ENCODE results near the gene CAP2.
"Not testable (repeated sequence)": the region's sequence is repeated elsewhere in the genome, so short reads cannot be mapped to it uniquely, and the experiment has no call there.

The CAP2 gene

DNA sequence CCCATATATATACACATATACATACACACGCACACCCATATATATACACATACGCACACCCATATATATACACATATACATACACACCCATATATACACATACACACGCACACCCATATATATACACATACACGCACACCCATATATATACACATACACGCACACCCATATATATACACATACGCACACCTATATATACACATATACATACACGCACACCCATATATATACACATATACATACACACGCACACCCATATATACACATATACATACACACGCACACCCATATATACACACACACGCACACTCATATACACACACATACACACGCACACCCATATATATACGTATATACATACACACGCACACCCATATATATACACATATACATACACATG lies 193.2 kb downstream of the CAP2 start:
- not testable (repeated sequence) for DNase-seq

DNA sequence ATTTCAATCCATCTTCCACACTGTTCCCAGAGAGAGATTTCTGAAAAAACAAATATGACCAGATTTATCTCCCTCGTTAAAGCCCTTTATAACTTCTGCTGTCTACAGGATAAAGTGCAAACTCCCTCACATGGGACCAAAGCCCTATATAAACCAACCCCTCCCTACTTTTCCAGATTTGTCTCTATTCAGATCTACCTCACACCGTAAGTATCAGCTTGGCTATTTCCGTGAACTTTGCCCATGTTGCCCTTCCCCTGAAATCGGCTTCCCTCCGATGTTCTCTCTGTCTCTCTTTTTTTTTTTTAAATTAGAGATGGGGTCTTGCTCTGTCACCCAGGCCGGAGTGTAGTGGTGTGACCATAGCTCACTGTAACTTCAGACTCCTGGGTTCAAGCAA lies 194.6 kb downstream of the CAP2 start:
- no peak for DNase-seq

DNA sequence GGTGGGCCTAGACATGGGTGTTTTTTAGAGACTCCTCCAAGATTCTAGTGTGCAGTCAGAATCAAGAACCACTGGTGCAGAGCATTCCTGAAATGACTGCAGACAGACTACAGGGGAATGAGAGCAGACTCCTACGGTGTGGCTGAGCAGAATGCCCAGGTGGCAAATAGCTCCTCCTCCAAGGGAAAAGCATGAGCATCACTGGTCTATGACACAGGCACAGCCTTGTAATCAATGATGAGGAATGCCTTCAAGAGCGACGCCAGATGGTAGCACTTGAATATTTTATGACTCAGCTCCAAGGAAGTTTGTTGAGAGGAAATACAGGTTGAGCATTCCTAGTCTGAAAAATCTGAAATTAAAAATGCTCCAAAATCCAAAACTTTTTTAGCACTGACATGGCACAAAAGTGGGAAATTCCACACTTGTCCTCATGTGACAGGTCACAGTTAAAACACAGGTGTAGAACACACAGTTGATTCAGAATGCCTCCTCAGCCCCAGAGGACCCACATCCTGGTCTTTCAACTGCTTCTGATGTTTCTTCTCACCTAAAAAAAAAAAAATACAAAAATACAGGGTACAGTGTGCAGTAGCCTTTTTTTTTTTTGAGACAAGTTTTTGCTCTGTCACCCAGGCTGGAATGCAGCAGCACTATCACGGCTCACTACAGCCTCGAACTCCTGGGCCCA lies 196.2 kb downstream of the CAP2 start:
- DNase-seq, result no peak

DNA sequence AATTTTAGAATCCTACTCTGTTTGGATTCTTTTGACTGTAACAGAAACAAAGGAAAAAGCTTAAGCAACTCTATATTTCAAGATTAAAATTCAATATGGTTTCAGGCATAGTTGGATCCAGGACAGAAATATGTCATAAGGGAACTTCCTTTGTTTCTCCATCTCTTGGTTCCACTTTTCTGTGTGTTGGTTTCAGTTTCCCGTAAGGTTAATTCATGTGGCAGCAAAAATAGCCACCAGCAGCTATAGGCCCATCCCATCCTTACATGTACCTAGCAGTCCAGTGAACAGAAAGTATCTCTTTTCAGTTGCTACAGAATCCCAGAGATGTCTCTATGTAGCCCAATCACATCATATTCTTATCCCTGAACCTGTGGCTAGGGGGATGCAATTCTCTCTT lies 197.9 kb downstream of the CAP2 start:
- no peak for DNase-seq

DNA sequence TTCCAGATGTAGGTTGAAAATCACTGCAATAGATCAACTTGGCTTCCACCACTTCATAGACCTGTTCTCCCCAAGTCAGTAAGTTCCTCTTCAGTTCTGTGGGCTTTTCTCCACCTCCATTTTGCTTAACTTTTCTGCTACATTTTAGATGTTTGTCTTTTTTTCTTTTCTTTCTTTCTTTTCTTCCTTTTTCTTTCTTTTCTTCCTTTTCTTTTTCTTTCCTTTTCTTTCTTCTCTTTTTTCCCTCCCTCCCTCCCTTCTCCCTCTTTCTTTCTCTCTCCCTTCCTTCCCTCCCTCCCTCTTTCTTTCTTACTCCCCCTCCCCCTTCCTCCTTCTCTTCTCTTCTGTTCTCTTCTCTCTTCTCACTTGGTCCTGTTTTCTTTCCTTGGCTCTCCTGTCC lies 199.9 kb downstream of the CAP2 start:
- DNase-seq, result no peak

DNA sequence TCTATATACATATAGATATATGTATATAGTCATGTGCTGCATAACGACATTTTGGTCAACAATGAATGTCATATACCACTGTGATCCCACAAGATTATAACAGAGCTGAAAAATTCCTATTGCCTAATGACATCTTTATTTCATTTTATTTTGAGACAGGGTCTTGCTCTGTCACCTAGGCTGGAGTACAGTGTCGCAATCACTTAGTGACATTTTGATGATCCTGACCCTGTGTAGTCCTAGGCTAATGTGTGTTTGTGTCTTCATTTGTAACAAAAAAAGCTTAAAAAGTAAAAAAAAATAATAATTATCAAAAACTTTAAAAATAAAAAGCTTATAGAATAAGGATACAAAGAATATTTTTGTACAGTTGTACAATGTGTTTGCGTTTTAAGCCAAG lies 202.7 kb downstream of the CAP2 start:
- DNase-seq, result no peak

DNA sequence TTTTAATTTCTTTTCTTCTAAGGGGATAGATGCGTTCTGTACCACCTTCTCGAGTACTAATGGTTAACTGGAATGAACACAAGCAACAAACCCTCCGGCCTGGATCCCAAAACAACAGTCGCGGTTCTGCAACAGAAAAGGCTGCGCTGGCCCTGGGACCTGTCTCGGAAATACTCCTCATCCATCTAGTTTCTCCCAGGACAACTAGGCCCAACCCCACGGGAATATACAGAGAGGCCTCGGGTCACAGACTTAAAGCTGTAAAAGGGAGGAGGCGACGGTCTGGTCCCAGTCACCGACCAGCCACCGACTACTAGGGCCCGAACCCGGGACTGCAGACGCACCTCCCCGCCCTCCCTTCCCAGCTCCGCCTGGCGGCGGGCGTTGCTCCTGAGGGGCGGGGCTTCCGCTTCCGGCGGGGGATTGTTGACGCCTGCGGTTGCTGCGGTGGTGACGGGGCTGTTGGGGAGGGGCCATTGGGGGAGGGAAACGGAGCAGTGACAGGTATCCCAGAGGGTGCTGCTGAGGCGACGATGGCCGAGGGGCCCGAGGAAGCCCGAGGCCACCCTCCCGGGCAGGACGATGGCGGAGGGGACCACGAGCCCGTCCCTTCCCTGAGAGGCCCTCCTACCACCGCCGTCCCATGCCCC lies 206.6 kb downstream of the CAP2 start, which contains the start of gene FAM8A1:
FAM8A1 (plus strand) TSS at position 426 of the 650 bp plus-strand sequence; CDS start at position 534, 108 bp downstream.
- peak; percentile 97 for DNase-seq

DNA sequence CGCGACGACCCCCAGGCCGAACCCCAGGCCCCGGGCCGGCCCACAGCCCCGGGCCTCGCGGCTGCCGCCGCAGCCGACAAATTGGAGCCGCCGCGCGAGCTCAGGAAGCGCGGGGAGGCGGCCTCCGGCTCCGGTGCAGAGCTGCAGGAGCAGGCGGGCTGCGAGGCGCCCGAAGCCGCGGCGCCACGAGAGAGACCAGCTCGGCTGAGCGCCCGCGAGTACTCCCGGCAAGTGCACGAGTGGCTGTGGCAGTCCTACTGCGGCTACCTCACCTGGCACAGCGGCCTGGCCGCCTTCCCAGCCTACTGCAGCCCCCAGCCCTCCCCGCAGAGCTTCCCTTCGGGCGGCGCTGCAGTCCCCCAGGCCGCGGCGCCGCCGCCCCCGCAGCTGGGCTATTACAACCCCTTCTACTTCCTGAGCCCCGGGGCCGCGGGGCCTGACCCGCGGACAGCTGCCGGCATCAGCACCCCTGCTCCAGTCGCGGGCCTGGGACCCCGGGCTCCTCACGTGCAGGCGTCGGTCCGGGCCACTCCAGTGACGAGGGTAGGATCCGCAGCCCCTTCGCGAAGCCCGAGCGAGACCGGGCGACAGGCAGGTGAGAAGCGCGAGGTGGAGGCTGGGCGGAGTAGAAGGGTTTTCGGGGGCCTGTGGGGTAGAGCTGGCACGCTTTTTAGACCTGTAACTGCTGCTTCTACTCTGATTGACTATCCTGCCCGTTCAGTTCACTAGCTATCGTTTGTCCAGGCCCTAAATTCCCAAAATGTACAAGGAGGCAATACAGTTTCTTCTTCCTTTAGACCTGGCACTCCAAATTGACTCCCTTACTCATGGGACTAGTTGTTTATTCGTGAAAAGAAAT lies 207.4 kb downstream of the CAP2 start:
- DNase-seq, result peak; percentile 43

DNA sequence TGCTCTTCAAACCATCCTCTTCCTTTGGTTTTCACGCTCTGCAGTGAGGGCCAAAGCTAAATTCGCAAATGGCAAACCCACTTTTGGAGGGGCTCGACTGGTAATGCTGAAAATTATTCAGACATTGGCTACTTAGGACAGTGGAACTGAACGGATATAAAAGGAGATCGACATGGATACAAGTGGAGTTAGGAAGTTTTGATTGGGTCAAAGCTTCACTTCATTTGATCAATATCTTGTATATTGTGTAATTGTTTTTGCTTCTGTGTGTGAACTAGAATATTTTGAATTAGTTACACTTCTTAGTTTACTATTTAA lies 207.9 kb downstream of the CAP2 start:
- DNase-seq, result no peak

DNA sequence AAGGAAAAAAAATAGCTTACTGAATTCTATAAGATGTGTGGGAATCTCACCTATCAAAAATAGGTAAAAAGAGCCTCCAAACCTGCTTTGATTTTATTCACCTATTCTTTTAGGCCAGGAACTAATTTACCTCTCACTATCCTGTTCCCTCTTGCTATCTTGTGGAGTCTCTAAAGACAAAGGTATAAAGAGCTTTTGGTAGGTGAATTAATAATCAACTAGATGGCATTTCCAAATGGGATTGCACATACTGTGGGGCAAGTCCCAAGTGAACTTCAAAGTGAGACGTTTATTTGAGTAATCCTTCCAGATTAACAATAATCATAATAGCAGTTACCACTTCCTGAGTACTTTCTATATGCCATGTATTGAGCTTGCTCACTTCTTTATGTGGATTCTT lies 209.5 kb downstream of the CAP2 start:
- DNase-seq, result no peak

DNA sequence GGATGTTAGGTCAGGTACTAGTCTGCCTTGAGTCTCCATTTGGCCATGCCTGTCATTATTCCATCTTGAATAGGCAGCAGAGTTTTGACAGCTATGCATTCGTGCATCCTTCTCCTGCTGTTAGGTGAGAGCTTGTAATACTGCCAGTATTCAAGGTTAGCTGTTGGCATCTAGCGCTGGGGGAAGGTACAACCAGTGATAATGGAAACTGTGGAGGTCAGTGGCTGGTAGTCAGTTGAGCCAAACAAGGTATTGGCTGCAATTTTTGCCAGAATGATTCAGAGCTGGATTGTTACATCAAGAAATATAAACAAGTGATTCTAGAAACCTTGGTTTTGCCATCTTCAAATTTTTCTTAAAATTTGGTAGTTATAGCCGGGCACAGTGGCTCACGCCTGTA lies 213.2 kb downstream of the CAP2 start:
- DNase-seq, result no peak
